GM21619 (cell line): ENCODE measurements around the gene STOX2.

Experiments
- ATAC-seq: cut with Tn5 transposase; IDR thresholded peaks from one replicate; pipeline ENCODE4 v1.9.1; 2021; ENCODE audit not compliant: unreplicated experiment

STOX2 gene

GRCh38 chr4:183985786-183986185 is 80.7 kb downstream of the STOX2 start:
- no peak for ATAC-seq

DNA sequence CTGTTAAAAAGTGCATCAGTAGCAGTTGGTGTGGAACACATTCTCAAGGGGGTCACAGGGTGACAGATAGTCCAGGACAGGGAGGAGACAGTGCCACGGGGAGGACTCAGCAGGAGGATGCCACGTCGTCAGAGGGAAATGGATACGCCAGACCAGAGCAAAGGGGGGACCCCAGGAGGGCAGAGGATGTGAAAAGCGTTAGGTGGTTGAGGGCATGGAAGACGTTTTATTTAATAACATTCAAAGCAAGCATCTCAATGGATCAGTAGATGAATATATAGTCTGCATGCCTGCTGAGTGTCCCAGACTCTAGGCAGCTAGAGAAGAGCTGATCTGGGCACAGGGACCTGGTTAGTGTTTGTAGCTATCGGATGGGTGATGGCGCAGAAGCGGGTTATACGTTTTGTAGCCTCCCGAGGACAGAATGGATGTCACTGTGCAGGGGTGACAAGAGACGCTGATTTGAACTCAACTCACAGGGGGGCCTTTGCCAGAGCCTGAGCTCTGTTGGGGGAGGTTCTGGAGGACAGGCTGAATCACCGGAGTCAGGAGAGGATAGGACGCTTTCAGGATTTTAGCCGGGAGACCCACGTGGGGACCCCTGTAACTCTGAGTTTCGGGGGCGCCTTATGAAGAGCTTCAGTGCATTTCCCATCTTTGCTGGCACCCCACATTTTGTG is 81.3 kb downstream of the STOX2 start:
- ATAC-seq = no peak

DNA sequence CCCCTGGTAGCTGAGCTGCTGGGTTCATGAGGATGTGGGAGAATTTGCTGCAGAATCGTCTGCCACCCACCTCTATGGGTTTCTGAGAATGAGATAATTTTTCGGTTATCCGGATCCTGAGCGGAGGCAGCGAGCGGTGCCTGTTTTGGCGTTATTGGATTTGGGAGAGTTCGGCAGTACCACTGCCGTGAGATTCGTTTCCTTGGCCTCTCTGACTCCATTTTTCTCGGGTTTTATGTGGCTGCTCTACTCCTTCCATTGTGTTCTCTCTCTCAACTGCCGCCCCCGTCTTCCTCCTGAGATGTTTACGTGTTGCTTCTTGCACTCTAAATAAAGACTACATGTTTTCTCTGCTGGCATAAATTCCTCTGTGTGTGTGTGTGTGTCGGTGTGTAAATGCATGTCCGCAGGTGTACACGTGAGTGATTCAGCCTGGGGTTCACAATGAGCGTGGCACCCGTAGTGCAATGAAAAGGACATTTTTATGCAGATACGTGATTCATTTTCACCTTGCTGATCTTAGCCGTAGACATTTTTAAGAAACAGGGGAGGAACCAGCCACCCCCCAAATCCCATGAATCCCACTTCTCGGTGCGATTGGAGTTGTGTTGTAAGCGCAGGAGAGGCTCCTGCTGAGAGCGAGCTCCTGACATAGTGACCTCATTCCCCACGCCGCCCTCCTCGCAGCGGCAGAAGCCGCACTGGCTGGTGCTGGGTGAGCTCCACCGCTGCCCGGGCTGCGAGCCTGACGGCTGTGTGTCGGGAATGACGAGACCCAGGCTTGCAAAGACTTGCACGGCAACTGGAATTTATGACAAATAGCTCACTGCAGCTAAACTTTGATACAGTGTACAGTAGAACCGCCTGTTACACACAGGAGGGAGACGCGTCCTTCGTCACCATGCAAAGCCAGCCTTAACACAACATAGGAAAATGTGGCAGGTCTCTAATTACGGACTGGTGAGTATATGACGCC is 82.2 kb downstream of the STOX2 start:
- no peak for ATAC-seq

DNA sequence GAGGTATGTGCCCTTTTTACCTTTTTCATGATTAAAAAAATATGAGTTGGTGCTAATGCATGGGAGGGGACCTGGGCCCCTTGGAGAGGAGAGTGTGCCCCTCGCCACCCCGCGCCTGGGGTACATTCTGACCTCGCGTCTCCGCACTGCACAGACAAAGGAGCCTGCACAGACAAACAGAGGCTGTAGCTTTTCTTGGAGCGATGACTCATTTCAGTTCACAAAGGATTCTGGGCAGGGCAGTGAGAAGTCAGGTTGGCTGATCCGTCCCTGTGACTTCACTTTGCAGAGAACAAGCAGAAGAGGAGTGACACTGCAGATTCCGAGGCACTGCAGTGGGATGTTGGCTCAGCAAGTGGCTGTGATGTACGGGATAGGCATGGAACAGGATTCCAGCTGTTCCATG is 82.9 kb downstream of the STOX2 start:
- no peak for ATAC-seq

DNA sequence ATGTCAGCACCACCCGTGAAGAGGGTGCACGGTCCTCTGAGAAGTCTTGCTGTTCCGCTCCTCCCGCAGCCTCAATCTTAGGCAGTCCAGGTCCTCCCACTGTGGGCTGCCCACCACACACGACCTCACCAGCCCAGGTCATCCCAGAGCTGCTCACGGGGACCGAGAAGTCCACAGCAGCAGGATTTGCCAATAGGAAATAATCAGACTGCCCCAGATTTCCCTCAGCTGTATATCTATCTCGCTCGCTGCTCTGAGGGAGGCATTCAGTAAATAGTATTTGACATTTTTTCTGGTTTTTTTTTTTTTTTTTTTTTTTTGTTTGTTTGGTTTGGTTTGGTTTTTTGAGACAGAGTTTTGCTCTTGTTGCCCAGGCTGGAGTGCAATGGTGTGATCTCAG is 83.8 kb downstream of the STOX2 start:
- ATAC-seq = no peak

GRCh38 chr4:183989461-183989860 is 84.4 kb downstream of the STOX2 start:
- no peak for ATAC-seq

DNA sequence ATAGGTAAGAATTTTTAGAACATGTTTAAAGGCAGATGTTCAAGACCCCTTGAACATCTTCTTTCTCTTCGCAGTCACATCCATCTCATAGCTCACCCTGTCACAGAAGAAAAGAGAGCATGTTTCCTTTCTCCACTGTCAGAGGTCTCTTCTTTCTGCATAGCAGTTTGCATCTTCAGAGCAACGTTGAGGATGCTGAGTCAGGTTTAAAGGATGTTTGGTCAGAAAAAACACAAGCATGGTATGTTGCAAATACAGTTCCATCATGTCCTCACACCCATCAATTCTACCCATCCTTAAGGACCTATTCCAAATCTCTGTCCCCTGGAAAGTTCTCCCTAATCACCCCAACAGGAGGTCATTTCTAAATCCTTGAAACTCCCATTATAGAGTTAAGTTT is 84.8 kb downstream of the STOX2 start:
- ATAC-seq = no peak

- ATAC-seq = no peak
Measured at GRCh38 chr4:183993676-183994075, 88.6 kb downstream of the STOX2 start.

DNA sequence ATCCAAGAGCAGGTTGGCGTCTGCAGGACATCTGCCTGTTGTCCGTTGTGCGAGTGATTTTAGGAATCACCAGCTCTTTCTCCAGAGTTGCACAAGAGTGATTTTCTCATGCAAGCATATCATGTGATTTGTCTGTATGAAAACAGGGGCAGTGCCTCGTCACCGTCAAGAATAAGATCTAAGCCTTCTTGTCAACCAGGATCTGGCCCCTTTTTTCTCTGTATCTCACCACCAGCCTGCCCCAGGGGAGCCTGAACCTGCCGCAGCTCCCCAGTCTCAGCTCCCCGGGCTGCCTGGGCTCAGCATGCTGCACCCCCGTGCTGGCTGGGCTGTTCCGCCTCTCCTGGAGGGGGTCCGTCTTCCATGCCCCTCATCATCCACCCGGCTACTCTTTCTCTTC is 90.5 kb downstream of the STOX2 start:
- ATAC-seq = no peak

- no peak for ATAC-seq
Measured at GRCh38 chr4:183996868-183997267, 91.8 kb downstream of the STOX2 start.

DNA sequence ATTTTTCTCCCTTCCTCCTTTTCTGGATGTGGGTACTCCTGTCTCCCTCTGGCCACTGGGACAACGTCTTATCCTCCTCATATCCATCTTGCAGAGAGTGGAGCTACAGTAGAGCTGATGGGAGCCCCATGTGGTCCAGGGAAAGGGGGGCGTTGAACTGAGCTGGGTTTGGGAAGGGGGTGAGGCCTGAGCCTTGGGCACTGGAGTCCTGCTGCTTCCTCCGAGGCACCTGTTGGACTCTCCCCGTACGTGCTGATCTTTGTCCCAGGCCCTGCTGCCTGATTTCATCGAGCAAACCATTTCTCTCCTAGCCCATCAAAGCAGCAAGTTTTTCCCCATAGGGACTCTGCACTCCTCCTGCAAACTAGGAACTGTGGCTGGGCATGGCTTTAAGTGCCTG is 94.3 kb downstream of the STOX2 start:
- no peak for ATAC-seq

DNA sequence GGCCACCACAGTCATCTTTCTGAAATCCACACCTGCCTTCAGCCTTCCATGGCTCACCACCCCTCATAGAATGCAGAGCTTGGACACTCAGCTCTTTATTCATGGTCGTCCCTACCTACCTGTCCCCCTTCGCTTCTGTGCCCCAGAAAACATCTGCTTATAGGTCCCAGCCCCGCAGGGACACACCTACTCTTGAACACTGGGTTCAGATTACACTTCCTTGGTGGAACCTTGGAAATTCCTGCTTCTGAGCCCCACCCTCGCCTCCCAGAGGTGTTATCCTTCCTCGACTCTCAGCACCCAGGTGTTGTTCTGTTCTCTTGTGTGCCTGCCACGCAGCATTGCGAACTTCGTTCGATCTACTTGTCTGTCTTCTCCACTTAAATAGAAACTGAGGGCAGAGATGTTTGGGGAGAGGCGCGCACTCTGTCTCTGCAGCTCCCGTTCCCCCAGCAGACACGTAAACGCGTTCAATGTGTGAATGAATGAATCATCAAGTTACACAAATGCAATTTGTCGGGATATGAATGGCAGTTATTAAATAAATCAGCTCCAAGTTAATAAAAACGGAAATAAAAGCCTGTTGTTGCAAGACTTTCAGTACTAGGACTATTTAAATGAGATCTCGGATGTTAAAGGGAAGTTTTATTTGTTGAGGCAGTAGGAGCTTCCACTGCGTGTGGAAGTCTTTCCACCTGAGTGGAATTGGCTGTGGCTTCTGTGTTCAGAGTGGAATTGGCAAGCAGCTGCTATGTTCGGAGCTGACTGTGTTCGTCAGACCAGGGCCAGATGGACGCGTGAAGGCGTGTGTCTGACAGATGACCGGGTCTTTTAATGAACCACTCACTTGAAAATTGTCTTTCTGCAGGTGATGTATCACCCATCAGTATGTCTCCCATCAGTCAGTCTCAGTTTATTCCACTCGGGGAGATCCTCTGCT is 95.6 kb downstream of the STOX2 start:
- no peak for ATAC-seq

DNA sequence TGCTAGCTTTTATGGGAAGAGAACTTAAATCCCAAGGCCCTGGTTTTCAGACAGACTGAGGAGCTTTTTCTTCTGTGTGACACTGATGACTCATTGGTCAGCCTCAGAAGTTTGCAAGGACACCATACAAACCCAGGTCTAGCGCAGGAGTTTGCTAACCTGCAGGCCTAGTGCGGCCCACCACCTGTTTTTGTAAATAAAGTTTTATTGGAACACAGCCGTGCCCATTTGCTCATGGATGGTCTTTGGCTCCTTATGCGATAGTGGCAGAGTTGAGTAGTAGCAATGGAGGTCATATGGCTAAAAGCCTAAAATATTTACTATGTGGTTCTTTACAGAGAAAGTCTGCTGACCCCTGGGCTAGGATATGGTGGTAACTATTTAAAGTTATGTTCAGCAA is 98.3 kb downstream of the STOX2 start:
- ATAC-seq = no peak

DNA sequence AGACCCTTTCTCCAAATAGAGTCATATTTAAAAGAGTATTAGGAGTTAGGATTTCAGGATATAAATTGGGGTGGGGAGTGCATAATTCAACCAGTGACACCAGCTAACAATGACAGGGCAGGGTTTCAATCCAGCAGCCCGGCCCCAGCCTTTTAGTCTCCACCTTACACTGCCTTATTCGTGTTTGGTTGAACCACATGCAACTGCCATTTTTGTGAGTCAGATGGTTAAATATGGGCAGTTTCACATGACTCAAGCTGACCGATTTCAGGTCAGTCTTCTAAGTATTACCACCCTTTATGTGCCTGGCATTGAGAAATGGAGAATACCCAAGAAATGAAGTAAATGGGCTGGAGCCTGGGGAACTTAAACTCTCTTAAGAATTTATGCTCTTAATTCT is 102.8 kb downstream of the STOX2 start:
- no peak for ATAC-seq

DNA sequence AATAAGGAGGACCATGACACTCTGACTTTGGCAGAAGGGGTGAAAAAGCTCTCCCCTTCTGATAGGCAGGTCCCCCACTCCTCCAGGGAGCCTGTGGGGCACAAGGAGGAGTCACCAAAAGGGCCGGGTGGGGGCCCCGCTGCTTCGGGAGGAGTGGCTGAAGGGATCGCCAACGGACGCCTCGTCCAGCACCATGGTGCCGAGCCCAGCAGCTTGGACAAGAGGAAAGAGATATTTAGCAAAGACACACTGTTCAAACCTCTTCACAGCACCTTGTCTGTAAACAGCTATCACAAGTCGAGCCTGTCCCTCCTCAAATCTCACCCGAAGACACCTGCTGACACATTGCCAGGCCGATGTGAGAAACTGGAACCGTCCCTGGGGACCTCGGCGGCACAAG is 105.6 kb downstream of the STOX2 start:
- no peak for ATAC-seq

DNA sequence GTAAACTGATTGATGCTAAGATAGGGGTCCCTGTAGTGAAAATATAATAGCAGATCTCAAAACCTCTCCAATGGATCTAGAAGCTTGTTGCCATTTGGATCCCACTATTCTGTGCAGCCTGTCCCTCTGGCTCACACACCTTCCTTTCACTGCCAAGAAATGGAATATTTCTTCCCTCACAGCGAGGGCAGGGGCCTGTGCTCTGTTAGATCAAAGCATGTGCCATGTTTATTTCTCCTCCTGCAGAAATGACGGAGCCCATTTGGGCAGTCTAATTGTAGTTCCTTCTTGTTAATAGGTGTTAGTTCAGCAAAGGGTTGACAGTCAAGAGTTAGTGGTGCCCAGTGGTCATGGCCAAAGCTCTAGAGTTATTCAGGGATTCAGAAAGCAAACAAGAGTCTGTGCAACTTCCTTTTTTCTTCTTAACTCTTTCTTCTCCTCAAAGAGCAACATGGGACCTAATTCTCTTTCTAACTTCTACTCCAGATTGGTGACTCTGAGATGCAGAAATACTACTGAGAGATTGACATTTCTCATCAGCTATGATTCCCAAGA is 106.8 kb downstream of the STOX2 start:
- no peak for ATAC-seq

DNA sequence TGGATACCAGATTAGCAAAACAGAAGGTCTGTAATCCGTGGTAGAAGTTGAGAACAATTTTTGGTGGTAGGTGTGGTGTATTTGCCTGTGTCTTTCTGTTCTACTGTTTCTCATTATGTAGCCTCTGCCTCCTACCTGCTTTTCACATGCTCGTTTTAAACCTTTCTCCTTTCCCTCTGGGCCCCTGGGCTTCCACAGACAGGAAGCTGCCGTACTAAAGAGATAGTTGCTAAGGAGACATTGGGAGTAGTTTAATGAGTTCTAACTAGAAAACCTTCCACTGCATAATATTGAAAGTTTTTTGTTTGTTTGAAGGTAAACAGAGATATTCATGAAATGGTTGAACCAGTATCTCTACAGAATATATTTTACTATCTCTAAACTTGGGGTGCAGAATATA is 107.8 kb downstream of the STOX2 start:
- ATAC-seq = no peak

DNA sequence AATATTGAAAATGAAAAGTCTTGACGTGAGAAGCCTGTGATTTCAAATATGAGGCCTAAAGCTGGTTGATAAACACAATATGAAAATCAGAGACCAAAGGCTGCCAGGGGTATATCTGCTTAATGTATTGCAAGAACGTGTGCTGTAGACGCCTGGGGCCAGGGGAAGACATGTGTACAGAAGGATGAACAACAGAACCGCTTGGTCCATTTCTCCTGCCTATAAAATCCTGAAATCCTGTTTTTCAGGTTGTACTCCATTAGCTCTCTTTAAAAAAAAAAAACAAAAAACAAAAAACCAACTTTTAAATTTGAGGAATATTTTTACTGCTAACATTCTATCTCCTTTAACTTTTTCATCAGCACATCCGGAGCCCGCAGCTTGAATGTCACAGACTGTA is 109.2 kb downstream of the STOX2 start:
- no peak for ATAC-seq

DNA sequence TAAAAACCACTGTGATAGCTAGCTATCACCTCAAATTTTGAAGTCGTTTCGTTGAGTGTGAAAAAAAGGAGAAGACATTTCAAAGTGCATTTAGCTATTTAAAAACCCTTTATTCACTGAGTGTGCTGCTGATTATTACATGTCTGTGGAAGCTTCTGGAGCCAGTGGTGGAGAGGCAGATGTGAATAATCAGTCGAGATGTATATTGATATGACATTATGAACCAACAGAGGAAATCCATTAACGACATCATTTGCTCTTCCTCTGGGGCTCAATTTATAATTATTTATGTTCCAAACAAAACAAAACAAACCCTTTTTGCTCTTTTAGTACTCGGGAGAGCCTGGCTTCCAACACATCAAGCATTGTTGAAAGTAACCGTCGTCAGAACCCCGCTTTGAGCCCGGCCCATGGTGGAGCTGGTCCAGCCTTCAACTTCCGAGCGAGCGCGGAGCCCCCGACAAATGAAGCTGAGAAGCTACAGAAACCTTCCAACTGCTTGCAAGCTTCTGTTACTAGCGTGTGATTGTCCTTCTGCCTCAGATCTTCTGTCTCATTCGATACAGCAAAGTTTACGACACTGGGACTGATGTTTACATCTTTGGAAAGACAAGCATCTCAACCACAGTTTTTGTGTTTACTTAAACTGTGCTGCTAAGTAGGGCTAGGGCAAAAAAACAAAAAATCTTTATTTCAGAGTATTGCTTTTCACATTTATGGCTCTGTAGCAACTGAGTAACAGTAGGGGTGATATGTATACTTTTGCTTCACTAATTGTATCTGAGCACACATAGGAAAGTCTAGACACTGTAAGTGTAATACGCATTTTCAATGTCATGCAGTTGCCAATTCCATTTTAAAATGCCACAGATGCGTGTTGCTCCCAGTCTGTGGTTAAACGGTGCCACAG is 111.9 kb downstream of the STOX2 start:
- ATAC-seq = no peak

GRCh38 chr4:184019076-184019475 is 114.0 kb downstream of the STOX2 start:
- ATAC-seq = no peak
